ENCODE measurements around the gene GOLGA1. TPM values are rescaled to one million over a fixed set of nuclear protein-coding genes. Genes with fewer than 3 reads are reported as not detected.
"Not testable (repeated sequence)": the region's sequence is repeated elsewhere in the genome, so short reads cannot be mapped to it uniquely, and the experiment has no call there.

The GOLGA1 gene
- total RNA-seq, 1 experiment from 2014 or later: 9.6 TPM

GRCh38 chr9:124838132-124838531 lies 102.8 kb downstream of the GOLGA1 start:
- DNase-seq (ENCODE audit: low spot score); H3K4me3 Mint-ChIP-seq; H3K27ac Mint-ChIP-seq; ATAC-seq; H3K27me3 Mint-ChIP-seq (ENCODE audit: low read depth); H3K4me1 Mint-ChIP-seq; H3K9me3 Mint-ChIP-seq; H3K36me3 Mint-ChIP-seq: not testable (repeated sequence)
- CTCF ChIA-PET: interaction anchor here (1.2 to 12.7 kb wide), 4 partner anchors 15 to 64 kb away, joined by 4 to 323 read pairs (median 154); partner anchors contain the start of genes NR6A1, OLFML2A and WDR38
- POLR2A ChIA-PET: interaction anchor here (0.6 to 1.3 kb wide), 2 partner anchors 27 to 123 kb away, joined by 3 to 6 read pairs; no protein-coding TSS in a partner anchor
- 0 out of 2 replicates have a peak, but pooled peaks have one; percentile 14 for TF ChIP-seq NFYB (CRISPR knock-in tag; conservative IDR thresholded peaks at IDR 0.05; ENCODE audit: low read depth)

- Mint-ChIP-seq H3K4me3 (no peak overlapping the region), H3K9me3 (peaks cover 3% of the 10 kb centered on the region; the same call in 1 of the 2 replicates), H3K4me1 (no peaks in the 10 kb centered on the region), H3K27ac (no peak overlapping the region), H3K27me3 (ENCODE audit: low read depth) (no peaks in the 10 kb centered on the region), H3K36me3 (no peaks in the 10 kb centered on the region)
- DNase-seq (ENCODE audit: low spot score) (no peak), ATAC-seq (no peak)
- CTCF ChIA-PET: interaction anchor here (0.7 to 12.7 kb wide), 5 partner anchors 11 to 416 kb away, joined by 3 to 323 read pairs (median 4); partner anchors contain the start of genes NR6A1, OLFML2A and WDR38
- POLR2A ChIA-PET: no interaction called here
- TF ChIP-seq NFYB (CRISPR knock-in tag; conservative IDR thresholded peaks at IDR 0.05; ENCODE audit: low read depth): no peak
These were observed 105.8 kb downstream of the GOLGA1 start for GRCh38 chr9:124835026-124835557.

GRCh38 chr9:124834591-124834990 lies 106.3 kb downstream of the GOLGA1 start:
- Mint-ChIP-seq H3K4me3 (no peak overlapping the region), H3K9me3 (peaks cover 3% of the 10 kb centered on the region; the same call in 1 of the 2 replicates), H3K36me3 (no peaks in the 10 kb centered on the region), H3K27me3 (ENCODE audit: low read depth) (no peaks in the 10 kb centered on the region), H3K4me1 (peaks cover 3% of the 10 kb centered on the region), H3K27ac (no peak overlapping the region)
- ChIA-PET CTCF (interaction anchor here (0.7 to 12.7 kb wide), 5 partner anchors 11 to 415 kb away, joined by 3 to 323 read pairs (median 4); partner anchors contain the start of genes NR6A1, OLFML2A and WDR38), POLR2A (no interaction called here)
- peak; percentile 47; the same call in 1 of the 2 replicates for ATAC-seq
- TF ChIP-seq PRRX2 (CRISPR knock-in tag; IDR thresholded peaks at IDR 0.05): no peak
- no peak for TF ChIP-seq NR2C2 (CRISPR knock-in tag; IDR thresholded peaks at IDR 0.05)
- no peak for TF ChIP-seq ZMAT4 (CRISPR knock-in tag; IDR thresholded peaks at IDR 0.05)
- TF ChIP-seq MXD4 (CRISPR knock-in tag; IDR thresholded peaks at IDR 0.05; ENCODE audit: borderline replicate concordance): no peak
- no peak for TF ChIP-seq ZNF396 (CRISPR knock-in tag; IDR thresholded peaks at IDR 0.05; ENCODE audit: borderline replicate concordance)
- TF ChIP-seq OVOL2 (CRISPR knock-in tag; IDR thresholded peaks at IDR 0.05; ENCODE audit: borderline replicate concordance): no peak
- no peak for TF ChIP-seq ESRRA (CRISPR knock-in tag; IDR thresholded peaks at IDR 0.05; ENCODE audit: borderline replicate concordance)
- TF ChIP-seq ATF2 (CRISPR knock-in tag; IDR thresholded peaks at IDR 0.05; ENCODE audit: borderline replicate concordance, low read depth): no peak
- no peak for TF ChIP-seq ZNF317 (CRISPR knock-in tag; IDR thresholded peaks at IDR 0.05; ENCODE audit: borderline replicate concordance, low read depth)
- TF ChIP-seq ZNF425 (CRISPR knock-in tag; conservative IDR thresholded peaks at IDR 0.05): no peak
- no peak for DNase-seq (ENCODE audit: low spot score)

- no peak for TF ChIP-seq ATF3 (CRISPR knock-in tag; conservative IDR thresholded peaks at IDR 0.05)
- TF ChIP-seq ZNF423 (CRISPR knock-in tag; IDR thresholded peaks at IDR 0.05): no peak
- TF ChIP-seq PREB (CRISPR knock-in tag; IDR thresholded peaks at IDR 0.05; ENCODE audit: borderline replicate concordance): no peak
- TF ChIP-seq GABPB1 (CRISPR knock-in tag; IDR thresholded peaks at IDR 0.05): no peak
- no peak for TF ChIP-seq CDX4 (CRISPR knock-in tag; IDR thresholded peaks at IDR 0.05; ENCODE audit: borderline replicate concordance)
- no peak for TF ChIP-seq E2F4 (CRISPR knock-in tag; IDR thresholded peaks at IDR 0.05; ENCODE audit: borderline replicate concordance, low read depth)
- Mint-ChIP-seq H3K4me3 (no peak overlapping the region), H3K9me3 (no peaks in the 10 kb centered on the region), H3K27ac (no peak overlapping the region), H3K4me1 (peaks cover 10% of the 10 kb centered on the region), H3K36me3 (no peaks in the 10 kb centered on the region), H3K27me3 (ENCODE audit: low read depth) (peaks cover 8% of the 10 kb centered on the region; the same call in 1 of the 2 replicates)
- CTCF ChIA-PET: interaction anchor here (0.7 to 12.7 kb wide), 5 partner anchors 9 to 57 kb away, joined by 3 to 323 read pairs (median 21); partner anchors contain the start of genes NR6A1, OLFML2A and WDR38
- DNase-seq (ENCODE audit: low spot score) (no peak), ATAC-seq (no peak)
- POLR2A ChIA-PET: no interaction called here
These were observed 109.1 kb downstream of the GOLGA1 start for GRCh38 chr9:124831642-124832364.

All from WTC11 (cell line).